H1 (cell line): Measurements from ENCODE around the gene DPPA5. TPM values are rescaled to one million over a fixed set of nuclear protein-coding genes. Genes with fewer than 3 reads are reported as not detected.

Source experiments
- CTCF ChIA-PET: fragments of 300-600 bp; sonication (Branson Sonifier 250); formaldehyde crosslinking; loops from one replicate; lab custom pipeline; 2021; ENCODE audit not compliant: partially characterized antibody; lab: Charles Lee
- POLR2A ChIA-PET: fragments of 300-600 bp; sonication (Branson Sonifier 250); formaldehyde crosslinking; loops from one replicate; lab custom pipeline; 2021; ENCODE audit warnings: inconsistent platforms; ENCODE audit not compliant: partially characterized antibody; lab: Charles Lee
- DNase-seq, 2 experiments: peaks; one replicate each; pipeline versions ENCODE4 v3.0.0 to v3.0.0-alpha.2; 2010 to 2022; ENCODE audit warnings: low spot score in 2 of 2, low read depth in 1 of 2, mixed read lengths in 1 of 2
- FAIRE-seq: peaks from 2 replicates; lab custom pipeline; 2011; peaks lifted over from hg19 to GRCh38; lab: Jason Lieb, UNC
- H2AFZ ChIP-seq: 2 replicates; pipeline ENCODE4 v1.8.1; 2012; ENCODE audit warnings: low read length, inconsistent platforms
- H2AK5ac ChIP-seq: 2 replicates; pipeline ENCODE4 v1.6.1; 2013; ENCODE audit warnings: low read depth, low read length
- H2BK120ac ChIP-seq: replicated peaks from 2 replicates; pipeline ENCODE3; 2013; ENCODE audit warnings: low read depth, low read length, inconsistent platforms
- H2BK12ac ChIP-seq: 2 replicates; pipeline ENCODE4 v1.6.1; 2013; ENCODE audit warnings: low read depth, low read length
- H2BK15ac ChIP-seq: 2 replicates; pipeline ENCODE4 v1.6.1; 2013; ENCODE audit warnings: low read length
- H2BK20ac ChIP-seq: 2 replicates; pipeline ENCODE4 v1.6.1; 2013; ENCODE audit warnings: low read length
- H2BK5ac ChIP-seq: 2 replicates; pipeline ENCODE4 v1.6.1; 2013; ENCODE audit warnings: low read depth, low read length
- H3K14ac ChIP-seq: 2 replicates; pipeline ENCODE4 v1.6.1; 2013; ENCODE audit warnings: inconsistent platforms; ENCODE audit not compliant: insufficient read length
- H3K18ac ChIP-seq: 2 replicates; pipeline ENCODE4 v1.6.1; 2013; ENCODE audit warnings: low read length; ENCODE audit errors: extremely low read depth
- H3K23ac ChIP-seq: 2 replicates; pipeline ENCODE4 v1.6.1; 2013; ENCODE audit warnings: inconsistent platforms; ENCODE audit not compliant: insufficient read length
- H3K23me2 ChIP-seq: 2 replicates; pipeline ENCODE4 v1.6.1; 2013; ENCODE audit warnings: low read depth, low read length
- H3K27ac ChIP-seq: 2 replicates; pipeline ENCODE4 v1.6.1; 2011; ENCODE audit warnings: low read depth, low read length, inconsistent platforms
- H3K27me3 ChIP-seq, 4 experiments: replicated peaks in 1 of 4; 1 replicate in 1 of 4; 2 replicates in 3 of 4; pipeline versions ENCODE4 v1.6.1 to v1.8.1; 2011 to 2013; ENCODE audit warnings: low read length in 3 of 4, mild to moderate bottlenecking in 3 of 4, inconsistent platforms in 2 of 4, mixed read lengths in 2 of 4, moderate library complexity in 1 of 4; ENCODE audit not compliant: control insufficient read depth in 3 of 4, insufficient read depth in 3 of 4; ENCODE audit errors: extremely low read depth in 1 of 4
- H3K36me3 ChIP-seq, 4 experiments: 2 replicates each; pipeline versions ENCODE4 v1.6.1 to v1.8.1; 2011 to 2013; ENCODE audit warnings: mild to moderate bottlenecking in 4 of 4, low read length in 3 of 4, moderate library complexity in 2 of 4, control low read depth in 1 of 4, inconsistent platforms in 1 of 4; ENCODE audit not compliant: insufficient read depth in 4 of 4, control insufficient read depth in 2 of 4
- H3K4ac ChIP-seq: replicated peaks from 2 replicates; pipeline ENCODE3; 2013; ENCODE audit warnings: low read length, low read depth, mixed read lengths, inconsistent platforms; ENCODE audit not compliant: insufficient read length
- H3K4me1 ChIP-seq, 4 experiments: replicated peaks in 1 of 4; 1 replicate in 1 of 4; 2 replicates in 3 of 4; pipeline versions ENCODE4 v1.6.1 to v1.8.1; 2011 to 2013; ENCODE audit warnings: low read length in 3 of 4, inconsistent platforms in 2 of 4, mixed read lengths in 1 of 4; ENCODE audit not compliant: insufficient read depth in 4 of 4, control insufficient read depth in 3 of 4
- H3K4me2 ChIP-seq, 2 experiments: 2 replicates each; pipeline versions ENCODE4 v1.6.1 to v1.8.1; 2011 to 2013; ENCODE audit warnings: low read depth in 2 of 2, low read length in 2 of 2, control low read depth in 1 of 2, inconsistent platforms in 1 of 2, mild to moderate bottlenecking in 1 of 2; ENCODE audit not compliant: insufficient read depth in 1 of 2
- H3K4me3 ChIP-seq, 4 experiments: fragments of 200-600, 300-600 bp in 1 of 4; sonication (generic), shearing (Covaris generic), sonication (Bioruptor Twin) in 1 of 4; 2 replicates each; pipeline versions ENCODE4 v1.5.1 to v1.8.1; 2011 to 2016; ENCODE audit warnings: low read length in 4 of 4, low read depth in 3 of 4, control low read depth in 2 of 4, inconsistent platforms in 2 of 4, mild to moderate bottlenecking in 2 of 4, mixed read lengths in 1 of 4, moderate library complexity in 1 of 4; ENCODE audit not compliant: insufficient read depth in 2 of 4; ENCODE audit errors: extremely low read depth in 1 of 4
- H3K56ac ChIP-seq: replicated peaks from 2 replicates; pipeline ENCODE3; 2013; ENCODE audit warnings: low read depth, mild to moderate bottlenecking, mixed read lengths, low read length, inconsistent platforms; ENCODE audit not compliant: insufficient read length
- H3K79me1 ChIP-seq: 2 replicates; pipeline ENCODE4 v1.6.1; 2013; ENCODE audit warnings: low read depth, low read length, control low read depth
- H3K79me2 ChIP-seq, 2 experiments: 2 replicates each; pipeline versions ENCODE4 v1.6.1 to v1.8.1; 2012 to 2013; ENCODE audit warnings: low read length in 2 of 2, mild to moderate bottlenecking in 2 of 2, inconsistent platforms in 1 of 2; ENCODE audit not compliant: insufficient read depth in 2 of 2, control insufficient read depth in 1 of 2
- H3K9ac ChIP-seq, 4 experiments: replicated peaks in 1 of 4; 1 replicate in 1 of 4; 2 replicates in 3 of 4; pipeline versions ENCODE4 v1.6.1 to v1.8.1; 2011 to 2013; ENCODE audit warnings: low read depth in 3 of 4, low read length in 3 of 4, control low read depth in 2 of 4, mild to moderate bottlenecking in 2 of 4, moderate library complexity in 2 of 4, inconsistent platforms in 1 of 4; ENCODE audit errors: extremely low read depth in 1 of 4
- H3K9me3 ChIP-seq, 2 experiments: 2 replicates each; pipeline versions ENCODE4 v1.6.1 to v1.8.1; 2012 to 2013; ENCODE audit warnings: mild to moderate bottlenecking in 2 of 2, moderate library complexity in 2 of 2, control low read depth in 1 of 2, inconsistent platforms in 1 of 2, low read depth in 1 of 2, low read length in 1 of 2, mixed read lengths in 1 of 2; ENCODE audit not compliant: insufficient read depth in 2 of 2
- H4K20me1 ChIP-seq, 2 experiments: replicated peaks in 1 of 2; 2 replicates each; pipeline versions ENCODE3 to v1.8.1; 2011 to 2013; ENCODE audit warnings: inconsistent platforms in 2 of 2, low read length in 2 of 2, mild to moderate bottlenecking in 1 of 2; ENCODE audit not compliant: insufficient read depth in 2 of 2, control insufficient read depth in 1 of 2
- H4K5ac ChIP-seq: 2 replicates; pipeline ENCODE4 v1.6.1; 2013; ENCODE audit warnings: low read length, low read depth, mixed read lengths, inconsistent platforms; ENCODE audit not compliant: insufficient read length
- H4K8ac ChIP-seq: 2 replicates; pipeline ENCODE4 v1.8.0; 2013; ENCODE audit warnings: mild to moderate bottlenecking, moderate library complexity, low read length, inconsistent platforms; ENCODE audit not compliant: insufficient read depth; ENCODE audit errors: extremely low read depth
- H4K91ac ChIP-seq: replicated peaks from 2 replicates; pipeline ENCODE3; 2013; ENCODE audit warnings: low read length, mixed read lengths, inconsistent platforms; ENCODE audit not compliant: insufficient read length
- EGR1 ChIP-seq: IDR thresholded peaks from 2 replicates; pipeline ENCODE4 v1.6.1; 2011; ENCODE audit warnings: low read depth, low read length, borderline replicate concordance
- POLR2A ChIP-seq, 2 experiments: IDR thresholded peaks; 1 replicate in 1 of 2; 2 replicates in 1 of 2; pipeline ENCODE4 v1.6.1; 2011; ENCODE audit warnings: low read depth in 2 of 2, low read length in 2 of 2, mild to moderate bottlenecking in 2 of 2; ENCODE audit errors: control extremely low read depth in 1 of 2
- SIN3A ChIP-seq, 2 experiments: IDR thresholded peaks in 1 of 2; conservative IDR thresholded peaks in 1 of 2; 2 replicates each; pipeline ENCODE4 v1.6.1; 2011 to 2012; ENCODE audit warnings: low read length in 2 of 2, improper control_type of control experiment in 1 of 2, low read depth in 1 of 2, mild to moderate bottlenecking in 1 of 2
- SIX5 ChIP-seq: IDR thresholded peaks from 2 replicates; pipeline ENCODE4 v1.6.1; 2011; ENCODE audit warnings: mild to moderate bottlenecking, low read depth, low read length
- SP4 ChIP-seq: IDR thresholded peaks from 2 replicates; pipeline ENCODE4 v1.6.1; 2012; ENCODE audit warnings: low read length, inconsistent platforms
- SUZ12 ChIP-seq: fragments of 200-600 bp; sonication (generic); IDR thresholded peaks from 2 replicates; pipeline ENCODE4 v1.6.1; 2012; ENCODE audit warnings: mild to moderate bottlenecking, inconsistent platforms, low read length, moderate library complexity, mixed read lengths
- WGBS, 2 experiments: shearing (Covaris generic) in 1 of 2; methylation state at CpG; one replicate each; pipeline versions ENCODE4 v1.1.6 to v1.1.7; 2013 to 2015; ENCODE audit warnings: low lambda C conversion rate in 2 of 2, mixed read lengths in 2 of 2, inconsistent platforms in 1 of 2, low coverage in 1 of 2, missing lambda C conversion rate in 1 of 2; ENCODE audit not compliant: insufficient replicate concordance in 2 of 2, insufficient coverage in 1 of 2, insufficient read length in 1 of 2; ENCODE audit errors: extremely low coverage in 1 of 2, missing lambda C conversion rate in 1 of 2; 5-methylcytosine and 5-hydroxymethylcytosine counted together
- polyA plus RNA-seq, 7 experiments: library from polyadenylated mRNA; depleted of rRNA in 3 of 7; stranded (reverse) in 5 of 7; unstranded in 2 of 7; fragments of >200 nt in 5 of 7; fragments of 200-250 nt in 2 of 7; gene quantifications; 1 replicate in 5 of 7; 2 replicates in 1 of 7; 4 replicates in 1 of 7; pipeline versions ENCODE4 v1.2.1 to v1.2.3, GENCODE V29; 2011 to 2013; ENCODE audit warnings: missing spikeins in 2 of 7, mixed read lengths in 2 of 7
- total RNA-seq: library from RNA; stranded (reverse); fragmentation: NEBNext Ultra II Directional; extraction: Animal tissue kit (Norgen Biotek cat#: 25700); gene quantifications from 2 replicates; pipeline ENCODE4 v1.2.1, GENCODE V29; 2021
- TF ChIP-seq, protein P1 (sequence below): IDR thresholded peaks from 2 replicates; pipeline ENCODE4 v1.6.1; 2012; ENCODE audit warnings: low read length, inconsistent platforms

Gene DPPA5
- total and polyA plus RNA-seq, 2 of the 8 experiments (the other 6 are each of a cell fraction or from before 2014, with no cell fraction given) = 2.0 to 2.9 TPM

DNA sequence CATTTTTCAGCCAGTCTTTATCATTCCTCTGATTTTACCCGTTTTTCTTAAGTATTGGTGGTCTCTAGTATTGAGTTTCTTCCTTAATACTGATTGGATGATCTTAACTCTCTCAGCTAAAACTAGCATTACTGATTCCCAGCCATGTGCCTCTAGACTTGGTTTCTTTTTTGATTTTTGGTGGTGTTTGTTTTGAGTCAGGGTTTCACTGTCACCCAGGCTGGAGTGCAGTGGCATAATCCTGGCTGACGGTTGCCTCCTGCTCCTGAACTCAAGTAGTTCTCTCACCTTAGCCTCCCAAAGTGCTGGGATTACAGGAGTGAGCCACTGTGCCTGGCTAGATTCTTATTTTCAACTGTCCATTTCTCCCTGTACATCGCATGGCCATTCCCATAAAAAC is 24.9 kb downstream of the DPPA5 start:
- 91% methylated on average over 3 of the region's 3 CpGs; no CpG with 5 or more reads in 1 of the 2 experiments for WGBS, 2 experiments
- no peak overlapping the region for H3K4ac ChIP-seq
- no peak overlapping the region for H4K8ac ChIP-seq
- no peaks in the 10 kb centered on the region for H4K20me1 ChIP-seq
- CTCF ChIA-PET = interaction anchor here (1.0 to 7.5 kb wide), 7 partner anchors 10 to 149 kb away, joined by 3 to 105 read pairs (median 7); partner anchors contain the start of gene OOEP
- H2BK12ac ChIP-seq = no peak overlapping the region
- H4K91ac ChIP-seq = no peak overlapping the region
- no peak overlapping the region for H2BK5ac ChIP-seq
- no peak overlapping the region for H2AFZ ChIP-seq
- no peak overlapping the region for H3K18ac ChIP-seq
- H3K4me3 ChIP-seq = no peak overlapping the region
- H2BK120ac ChIP-seq = peak overlapping the region; percentile 8
- H2BK20ac ChIP-seq = no peak overlapping the region
- no peaks in the 10 kb centered on the region for H3K36me3 ChIP-seq
- H3K23ac ChIP-seq = no peak overlapping the region
- H4K5ac ChIP-seq = no peak overlapping the region
- H3K79me1 ChIP-seq = no peaks in the 10 kb centered on the region
- H3K9ac ChIP-seq = no peak overlapping the region
- H3K27me3 ChIP-seq = no peaks in the 10 kb centered on the region
- no peak overlapping the region for H3K27ac ChIP-seq
- TF ChIP-seq POLR2A (IDR thresholded peaks at IDR 0.05; ENCODE audit: control extremely low read depth in 1 of 2, low read depth in 2 of 2, low read length in 2 of 2) (no peak), SIN3A (conservative IDR thresholded peaks at IDR 0.05 in 1 of 2, IDR thresholded peaks at IDR 0.05 in 1 of 2; ENCODE audit: low read depth in 1 of 2, low read length in 2 of 2) (no peak), SP4 (no peak), SUZ12 (no peak), SIX5 (no peak), EGR1 (no peak)
- TF ChIP-seq, protein P1, sequence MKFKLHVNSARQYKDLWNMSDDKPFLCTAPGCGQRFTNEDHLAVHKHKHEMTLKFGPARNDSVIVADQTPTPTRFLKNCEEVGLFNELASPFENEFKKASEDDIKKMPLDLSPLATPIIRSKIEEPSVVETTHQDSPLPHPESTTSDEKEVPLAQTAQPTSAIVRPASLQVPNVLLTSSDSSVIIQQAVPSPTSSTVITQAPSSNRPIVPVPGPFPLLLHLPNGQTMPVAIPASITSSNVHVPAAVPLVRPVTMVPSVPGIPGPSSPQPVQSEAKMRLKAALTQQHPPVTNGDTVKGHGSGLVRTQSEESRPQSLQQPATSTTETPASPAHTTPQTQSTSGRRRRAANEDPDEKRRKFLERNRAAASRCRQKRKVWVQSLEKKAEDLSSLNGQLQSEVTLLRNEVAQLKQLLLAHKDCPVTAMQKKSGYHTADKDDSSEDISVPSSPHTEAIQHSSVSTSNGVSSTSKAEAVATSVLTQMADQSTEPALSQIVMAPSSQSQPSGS = no peak
- no peak overlapping the region for H2BK15ac ChIP-seq
- H3K4me1 ChIP-seq = no peaks in the 10 kb centered on the region
- H2AK5ac ChIP-seq = no peak overlapping the region
- POLR2A ChIA-PET = interaction anchor here (1.0 to 1.3 kb wide), 2 partner anchors 18 to 45 kb away, joined by 4 read pairs; no protein-coding TSS in a partner anchor
- FAIRE-seq = no peak
- H3K14ac ChIP-seq = no peak overlapping the region
- DNase-seq = no peak
- H3K79me2 ChIP-seq = no peaks in the 10 kb centered on the region
- H3K56ac ChIP-seq = no peak overlapping the region
- no peak overlapping the region for H3K4me2 ChIP-seq
- H3K23me2 ChIP-seq = no peaks in the 10 kb centered on the region
- H3K9me3 ChIP-seq = no peaks in the 10 kb centered on the region
